H9 (cell line): ENCODE results near the gene TARBP1. TPM values are rescaled to one million over a fixed set of nuclear protein-coding genes. Genes with fewer than 3 reads are reported as not detected.

Experiments used
- DNase-seq: peaks from one replicate; pipeline ENCODE4 v3.0.0-alpha.2; 2017
- H2AFZ ChIP-seq: one replicate; pipeline ENCODE4 v1.6.1; 2013; ENCODE audit warnings: mild to moderate bottlenecking, low read length, control low read depth, moderate library complexity
- H2AK5ac ChIP-seq: 2 replicates; pipeline ENCODE4 v1.6.1; 2013; ENCODE audit warnings: low read length, control low read depth, mixed read lengths; ENCODE audit not compliant: insufficient read length
- H2BK120ac ChIP-seq: one replicate; pipeline ENCODE4 v1.6.1; 2013; ENCODE audit warnings: low read depth, mild to moderate bottlenecking, low read length, control low read depth, inconsistent platforms; ENCODE audit not compliant: poor library complexity, severe bottlenecking
- H2BK12ac ChIP-seq: 2 replicates; pipeline ENCODE4 v1.6.1; 2013; ENCODE audit warnings: low read length, control low read depth, mixed read lengths, low read depth; ENCODE audit not compliant: insufficient read length
- H2BK15ac ChIP-seq: 2 replicates; pipeline ENCODE4 v1.6.1; 2013; ENCODE audit warnings: low read depth, low read length, control low read depth
- H2BK20ac ChIP-seq: one replicate; pipeline ENCODE4 v1.6.1; 2013; ENCODE audit warnings: low read depth, mild to moderate bottlenecking, low read length, control low read depth, inconsistent platforms; ENCODE audit not compliant: poor library complexity, severe bottlenecking
- H2BK5ac ChIP-seq: 2 replicates; pipeline ENCODE4 v1.6.1; 2013; ENCODE audit warnings: low read length, control low read depth, mixed read lengths; ENCODE audit not compliant: insufficient read length
- H3K14ac ChIP-seq: 2 replicates; pipeline ENCODE4 v1.6.1; 2013; ENCODE audit warnings: low read length, control low read depth; ENCODE audit not compliant: insufficient read depth
- H3K18ac ChIP-seq: 2 replicates; pipeline ENCODE4 v1.6.1; 2013; ENCODE audit warnings: low read depth, mild to moderate bottlenecking, mixed read lengths, low read length, control low read depth; ENCODE audit not compliant: insufficient read length
- H3K23ac ChIP-seq: 2 replicates; pipeline ENCODE4 v1.6.1; 2013; ENCODE audit warnings: low read length, control low read depth, mixed read lengths, low read depth; ENCODE audit not compliant: insufficient read length
- H3K23me2 ChIP-seq: 2 replicates; pipeline ENCODE4 v1.6.1; 2013; ENCODE audit warnings: low read depth, mild to moderate bottlenecking, mixed read lengths, low read length, control low read depth; ENCODE audit not compliant: insufficient read length, poor library complexity, severe bottlenecking
- H3K27ac ChIP-seq: 2 replicates; pipeline ENCODE4 v1.5.1; 2013; ENCODE audit warnings: low read length, control low read depth, mixed read lengths, low read depth; ENCODE audit not compliant: insufficient read length
- H3K27me3 ChIP-seq: 2 replicates; pipeline ENCODE4 v1.6.1; 2013; ENCODE audit warnings: low read length, control low read depth, inconsistent platforms; ENCODE audit not compliant: insufficient read depth
- H3K4ac ChIP-seq: 2 replicates; pipeline ENCODE4 v1.6.1; 2013; ENCODE audit warnings: low read depth, mild to moderate bottlenecking, control low read depth, inconsistent platforms, low read length, moderate library complexity
- H3K4me1 ChIP-seq: 2 replicates; pipeline ENCODE4 v1.6.1; 2013; ENCODE audit warnings: low read length, control low read depth, inconsistent platforms; ENCODE audit not compliant: insufficient read depth
- H3K4me2 ChIP-seq: 2 replicates; pipeline ENCODE4 v1.6.1; 2013; ENCODE audit warnings: low read length, control low read depth, mixed read lengths; ENCODE audit not compliant: insufficient read length, insufficient read depth
- H3K56ac ChIP-seq: 2 replicates; pipeline ENCODE4 v1.6.1; 2013; ENCODE audit warnings: low read depth, mild to moderate bottlenecking, mixed read lengths, low read length, control low read depth; ENCODE audit not compliant: insufficient read length
- H3K79me1 ChIP-seq: 2 replicates; pipeline ENCODE4 v1.6.1; 2013; ENCODE audit warnings: low read depth, mild to moderate bottlenecking, moderate library complexity, low read length, control low read depth, inconsistent platforms; ENCODE audit not compliant: insufficient read depth, poor library complexity, severe bottlenecking
- H3K79me2 ChIP-seq: 2 replicates; pipeline ENCODE4 v1.6.1; 2013; ENCODE audit warnings: low read length, control low read depth, inconsistent platforms; ENCODE audit not compliant: insufficient read depth
- H3K9ac ChIP-seq: 2 replicates; pipeline ENCODE4 v1.6.1; 2013; ENCODE audit warnings: low read length, control low read depth, mixed read lengths; ENCODE audit not compliant: insufficient read length; ENCODE audit errors: extremely low read depth
- H3K9me3 ChIP-seq: one replicate; pipeline ENCODE4 v1.6.1; 2013; ENCODE audit warnings: low read depth, low read length, inconsistent platforms; ENCODE audit not compliant: control insufficient read depth
- H3T11ph ChIP-seq: one replicate; pipeline ENCODE4 v1.6.1; 2013; ENCODE audit warnings: mild to moderate bottlenecking, low read length, control low read depth, inconsistent platforms
- H4K20me1 ChIP-seq: one replicate; pipeline ENCODE4 v1.6.1; 2013; ENCODE audit not compliant: control insufficient read depth, insufficient read length, insufficient read depth
- H4K5ac ChIP-seq: 2 replicates; pipeline ENCODE4 v1.6.1; 2013; ENCODE audit warnings: low read depth, mild to moderate bottlenecking, mixed read lengths, low read length, control low read depth; ENCODE audit not compliant: insufficient read length
- H4K8ac ChIP-seq: replicated peaks from 2 replicates; pipeline ENCODE4 v1.6.1; 2013; ENCODE audit warnings: low read length, control low read depth, mixed read lengths, low read depth; ENCODE audit not compliant: insufficient read length
- H4K91ac ChIP-seq: 2 replicates; pipeline ENCODE4 v1.6.1; 2013; ENCODE audit warnings: low read depth, mild to moderate bottlenecking, moderate library complexity, mixed read lengths, low read length, control low read depth; ENCODE audit not compliant: insufficient read length
- H3K27ac Mint-ChIP-seq, 3 experiments: 2 replicates in 2 of 3; 3 replicates in 1 of 3; pipeline ENCODE4 v1.8.0; 2020 to 2021; ENCODE audit warnings: mixed read lengths in 3 of 3, mild to moderate bottlenecking in 1 of 3, moderate library complexity in 1 of 3
- H3K27me3 Mint-ChIP-seq: 2 replicates; pipeline ENCODE4 v1.8.0; 2021; ENCODE audit warnings: low read depth, mild to moderate bottlenecking, moderate library complexity, mixed read lengths
- H3K36me3 Mint-ChIP-seq, 3 experiments: 2 replicates in 2 of 3; 3 replicates in 1 of 3; pipeline ENCODE4 v1.8.0; 2020 to 2021; ENCODE audit warnings: low read depth in 3 of 3, mixed read lengths in 3 of 3; ENCODE audit not compliant: insufficient read depth in 1 of 3
- H3K4me1 Mint-ChIP-seq, 2 experiments: 2 replicates each; pipeline ENCODE4 v1.8.0; 2020; ENCODE audit warnings: mixed read lengths in 2 of 2
- H3K4me3 Mint-ChIP-seq, 2 experiments: 2 replicates in 1 of 2; 3 replicates in 1 of 2; pipeline ENCODE4 v1.8.0; 2020 to 2021; ENCODE audit warnings: mild to moderate bottlenecking in 2 of 2, mixed read lengths in 2 of 2, moderate library complexity in 1 of 2
- H3K9me3 Mint-ChIP-seq, 2 experiments: 2 replicates in 1 of 2; 3 replicates in 1 of 2; pipeline ENCODE4 v1.8.0; 2020; ENCODE audit warnings: mild to moderate bottlenecking in 2 of 2, mixed read lengths in 2 of 2, moderate library complexity in 1 of 2
- CTCF ChIP-seq: fragments of 200-600 bp; sonication (generic); conservative IDR thresholded peaks from 3 replicates; pipeline ENCODE4 v1.8.0; 2021; ENCODE audit warnings: antibody characterized with exemption, mild to moderate bottlenecking
- WGBS: extraction: QIAGEN DNeasy Blood & Tissue Kit; methylation state at CpG from one replicate; pipeline ENCODE4 v1.1.7; 2013; ENCODE audit warnings: missing lambda C conversion rate, low lambda C conversion rate, mixed read lengths; ENCODE audit not compliant: insufficient read length; ENCODE audit errors: extremely low coverage; 5-methylcytosine and 5-hydroxymethylcytosine counted together
- total RNA-seq: library from RNA; stranded (reverse); gene quantifications from 2 replicates; pipeline ENCODE4 v1.2.1, GENCODE V29; 2021

TARBP1 gene
- total RNA-seq, 1 experiment from 2014 or later = 20.2 TPM

- peaks cover 3% of the 10 kb centered on the region; the same call in 1 of the 2 replicates for H3K4me1 ChIP-seq
- H3K9me3 ChIP-seq = no peaks in the 10 kb centered on the region
- no peaks in the 10 kb centered on the region for H4K20me1 ChIP-seq
- H3K79me1 ChIP-seq = no peaks in the 10 kb centered on the region
- no peak overlapping the region for H2BK20ac ChIP-seq
- no peak overlapping the region for H4K5ac ChIP-seq
- Mint-ChIP-seq H3K4me3 (no peak overlapping the region), H3K36me3 (no peaks in the 10 kb centered on the region; a peak in 1 of 7 replicates), H3K27me3 (no peaks in the 10 kb centered on the region; the same call in 1 of the 2 replicates), H3K9me3 (no peaks in the 10 kb centered on the region), H3K27ac (peak overlapping the region in 1 of 3 experiments; percentile 35; a peak in 2 of 7 replicates), H3K4me1 (peaks cover 18 to 19% of the 10 kb centered on the region in 2 experiments)
- H4K91ac ChIP-seq = no peak overlapping the region
- H3K14ac ChIP-seq = no peak overlapping the region
- no peaks in the 10 kb centered on the region for H3K23me2 ChIP-seq
- H2AFZ ChIP-seq = no peak overlapping the region
- H3K18ac ChIP-seq = no peak overlapping the region
- no peak overlapping the region for H2BK120ac ChIP-seq
- H4K8ac ChIP-seq = no peak overlapping the region
- no peak for TF ChIP-seq CTCF
- no peak overlapping the region for H2BK5ac ChIP-seq
- no peak overlapping the region for H2BK12ac ChIP-seq
- H3T11ph ChIP-seq = no peak overlapping the region
- no peak overlapping the region for H3K56ac ChIP-seq
- H3K4me2 ChIP-seq = no peak overlapping the region
- no peaks in the 10 kb centered on the region for H3K79me2 ChIP-seq
- no peak overlapping the region for H2BK15ac ChIP-seq
- no peak overlapping the region for H3K27ac ChIP-seq
- H3K9ac ChIP-seq = no peak overlapping the region
- H3K27me3 ChIP-seq = no peaks in the 10 kb centered on the region
- H3K23ac ChIP-seq = no peak overlapping the region
- WGBS = no CpG with 5 or more reads among the region's 9 CpGs
- H2AK5ac ChIP-seq = no peak overlapping the region
- no peak for DNase-seq
- H3K4ac ChIP-seq = no peak overlapping the region
Measured at GRCh38 chr1:234517110-234517802, 38.3 kb upstream of the TARBP1 start.
